ENCODE results near the gene PTPN4.

GRCh38 chr2:119788752-119789151 is 29.0 kb downstream of the PTPN4 start:
- TF ChIP-seq CTCF (conservative IDR thresholded peaks at IDR 0.05) (no peak), EZH2 (IDR thresholded peaks at IDR 0.05; ENCODE audit: low read depth) (no peak)

Data from PC-9 (cell line).